HepG2 (cell line): ENCODE data around the gene PIEZO1. TPM values are rescaled to one million over a fixed set of nuclear protein-coding genes. Genes with fewer than 3 reads are reported as not detected.

Experiments used
- CREBL2 ChIP-seq: sonication (generic); formaldehyde crosslinking; IDR thresholded peaks from 2 replicates; pipeline ENCODE4 v1.8.1; 2023; ENCODE audit warnings: missing genetic modification reagents, mild to moderate bottlenecking, borderline replicate concordance
- KLF13 ChIP-seq: sonication (generic); formaldehyde crosslinking; IDR thresholded peaks from 2 replicates; pipeline ENCODE4 v1.4.0; 2020; ENCODE audit warnings: mild to moderate bottlenecking, missing genetic modification reagents
- POLR2AphosphoS5 ChIP-seq: IDR thresholded peaks from 2 replicates; pipeline ENCODE4 v1.6.1; 2012; ENCODE audit warnings: low read depth, low read length
- SALL1 ChIP-seq: sonication (generic); formaldehyde crosslinking; IDR thresholded peaks from 2 replicates; pipeline ENCODE4 v1.8.0; 2022; ENCODE audit warnings: mild to moderate bottlenecking, missing genetic modification reagents
- SRSF9 ChIP-seq: fragments of 200-400 bp; formaldehyde crosslinking; IDR thresholded peaks from 2 replicates; pipeline ENCODE4 v1.6.1; 2018; ENCODE audit warnings: borderline replicate concordance, mild to moderate bottlenecking, low read depth, low read length; ENCODE audit not compliant: insufficient read depth, poor library complexity, severe bottlenecking
- ZBTB40 ChIP-seq, 2 experiments: fragments of 450-650 bp in 1 of 2; sonication (generic) in 1 of 2; formaldehyde crosslinking in 1 of 2; IDR thresholded peaks; 2 replicates each; pipeline versions ENCODE4 v1.6.1 to v1.8.0; 2016 to 2022; ENCODE audit warnings: antibody characterized with exemption in 1 of 2, mild to moderate bottlenecking in 1 of 2, missing genetic modification reagents in 1 of 2
- ZFX ChIP-seq: sonication (generic); formaldehyde crosslinking; IDR thresholded peaks from 2 replicates; pipeline ENCODE4 v1.4.0; 2020; ENCODE audit warnings: mild to moderate bottlenecking, low read depth, missing genetic modification reagents, moderate library complexity
- ZNF263 ChIP-seq: sonication (generic); formaldehyde crosslinking; IDR thresholded peaks from 2 replicates; pipeline ENCODE4 v1.4.0; 2020; ENCODE audit warnings: missing genetic modification reagents
- ZNF563 ChIP-seq: sonication (generic); formaldehyde crosslinking; IDR thresholded peaks from 2 replicates; pipeline ENCODE4 v1.8.0; 2022; ENCODE audit warnings: mild to moderate bottlenecking, moderate library complexity, missing genetic modification reagents
- ZNF770 ChIP-seq: sonication (generic); formaldehyde crosslinking; IDR thresholded peaks from 2 replicates; pipeline ENCODE4 v1.5.0; 2020; ENCODE audit warnings: mild to moderate bottlenecking, missing genetic modification reagents
- polyA plus RNA-seq, 8 experiments: library from polyadenylated mRNA; depleted of rRNA in 3 of 8; stranded (reverse) in 7 of 8; unstranded in 1 of 8; fragments of >200 nt; fragmentation: Illumina TruSeq in 4 of 8; extraction: Trizol in 4 of 8; gene quantifications; 2 replicates each; pipeline versions ENCODE4 v1.2.1 to v1.2.3, GENCODE V29; 2011 to 2016; ENCODE audit warnings: low read depth in 4 of 8, missing spikeins in 1 of 8, mixed read lengths in 1 of 8; ENCODE audit not compliant: insufficient read depth in 1 of 8
- total RNA-seq, 5 experiments: library from RNA; depleted of rRNA; stranded (reverse); fragments of >200 nt; fragmentation: Illumina TruSeq; extraction: Trizol; gene quantifications; 2 replicates each; pipeline ENCODE4 v1.2.3, GENCODE V29; 2016; ENCODE audit warnings: low read depth in 1 of 5
- TF ChIP-seq, protein P1 (sequence below): sonication (generic); formaldehyde crosslinking; IDR thresholded peaks from 2 replicates; pipeline ENCODE4 v1.4.0; 2020; ENCODE audit warnings: missing genetic modification reagents

PIEZO1 gene
- total and polyA plus RNA-seq, 2 of the 13 experiments (the other 11 are each of a cell fraction or from before 2014, with no cell fraction given) = 67.9 to 85.0 TPM

DNA sequence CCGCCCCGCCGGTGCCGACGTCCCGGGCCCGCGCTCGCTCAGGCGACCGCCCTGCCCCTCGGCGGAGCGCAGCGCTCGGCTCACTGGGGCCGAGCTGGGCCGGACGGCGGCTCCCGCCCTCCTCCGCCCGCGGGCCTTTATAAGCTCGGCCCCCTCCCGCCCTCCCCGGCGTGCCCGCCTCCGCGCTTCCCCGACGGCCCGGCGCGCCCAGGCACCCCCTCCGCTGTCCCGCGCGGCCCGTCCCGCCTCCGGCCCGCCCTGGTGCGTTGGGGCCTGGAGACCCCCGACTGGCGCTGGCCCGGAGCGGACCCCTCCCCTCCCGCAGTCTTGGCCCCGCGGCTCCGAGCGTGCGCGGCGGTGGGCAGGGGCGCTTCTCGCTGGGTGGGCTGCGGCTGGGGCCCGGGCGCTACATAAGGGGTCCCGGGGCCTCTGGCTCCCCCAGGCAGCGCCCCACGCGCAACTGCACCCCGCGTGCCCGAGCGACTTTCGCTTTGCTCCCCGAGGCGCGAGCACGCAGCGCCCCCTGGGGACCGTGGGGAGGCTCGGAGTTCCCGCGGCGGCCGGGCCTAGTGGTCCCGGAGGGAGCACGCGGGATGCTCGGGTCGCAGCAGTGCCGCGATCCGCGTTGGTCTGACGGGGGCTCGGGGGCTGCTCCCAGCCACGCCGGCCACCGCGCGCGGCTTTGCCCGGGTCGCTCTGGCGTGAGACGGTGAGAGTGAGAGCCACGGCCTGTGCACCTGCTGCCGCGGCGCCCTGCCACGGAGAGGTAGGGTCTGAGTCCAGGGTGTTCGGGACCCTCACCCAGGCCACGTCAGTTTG is at the start of gene PIEZO1 (continued):
- TF ChIP-seq ZBTB40 (IDR thresholded peaks at IDR 0.05) (no peak), ZBTB40 (CRISPR knock-in tag; IDR thresholded peaks at IDR 0.05) (peak; percentile 90), POLR2AphosphoS5 (peak; percentile 58), KLF13 (CRISPR knock-in tag) (peak; percentile 90), CREBL2 (CRISPR knock-in tag) (no peak), ZNF563 (CRISPR knock-in tag) (0 out of 2 replicates have a peak, but pooled peaks have one; percentile 68), ZFX (CRISPR knock-in tag) (peak; percentile 95), SRSF9 (no peak), SALL1 (peak; percentile 92), ZNF770 (CRISPR knock-in tag) (peak; percentile 34; the same call in 1 of the 2 replicates), ZNF263 (CRISPR knock-in tag) (peak; percentile 92)
- TF ChIP-seq, protein P1, sequence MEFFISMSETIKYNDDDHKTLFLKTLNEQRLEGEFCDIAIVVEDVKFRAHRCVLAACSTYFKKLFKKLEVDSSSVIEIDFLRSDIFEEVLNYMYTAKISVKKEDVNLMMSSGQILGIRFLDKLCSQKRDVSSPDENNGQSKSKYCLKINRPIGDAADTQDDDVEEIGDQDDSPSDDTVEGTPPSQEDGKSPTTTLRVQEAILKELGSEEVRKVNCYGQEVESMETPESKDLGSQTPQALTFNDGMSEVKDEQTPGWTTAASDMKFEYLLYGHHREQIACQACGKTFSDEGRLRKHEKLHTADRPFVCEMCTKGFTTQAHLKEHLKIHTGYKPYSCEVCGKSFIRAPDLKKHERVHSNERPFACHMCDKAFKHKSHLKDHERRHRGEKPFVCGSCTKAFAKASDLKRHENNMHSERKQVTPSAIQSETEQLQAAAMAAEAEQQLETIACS (CRISPR knock-in tag) = peak; percentile 80
